ENCODE data around the gene RPL9. TPM values are rescaled to one million over a fixed set of nuclear protein-coding genes. Genes with fewer than 3 reads are reported as not detected.

Gene RPL9
- total RNA-seq, 4 donors from 2014 or later: 3,478 to 5,831 (median 3,966) TPM

GRCh38 chr4:39451423-39452023, 7.2 kb downstream of the RPL9 start:
- no peak for TF ChIP-seq CTCF (IDR thresholded peaks at IDR 0.05; ENCODE audit: low read depth)

- no peak for TF ChIP-seq CTCF (IDR thresholded peaks at IDR 0.05; ENCODE audit: low read depth)
These were observed 8.1 kb downstream of the RPL9 start for GRCh38 chr4:39450618-39451017.

- no peak for TF ChIP-seq CTCF (IDR thresholded peaks at IDR 0.05; ENCODE audit: low read depth)
These were observed 11.7 kb downstream of the RPL9 start for GRCh38 chr4:39446842-39447573.

GRCh38 chr4:39446483-39446841, 12.3 kb downstream of the RPL9 start:
- no peak for TF ChIP-seq CTCF (IDR thresholded peaks at IDR 0.05; ENCODE audit: low read depth)

GRCh38 chr4:39442998-39443397, 15.7 kb downstream of the RPL9 start:
- TF ChIP-seq CTCF (IDR thresholded peaks at IDR 0.05; ENCODE audit: low read depth): no peak

GRCh38 chr4:39441593-39441992, 17.1 kb downstream of the RPL9 start:
- no peak for TF ChIP-seq CTCF (IDR thresholded peaks at IDR 0.05; ENCODE audit: low read depth)

- TF ChIP-seq CTCF (IDR thresholded peaks at IDR 0.05; ENCODE audit: low read depth): no peak
These were observed 22.8 kb downstream of the RPL9 start for GRCh38 chr4:39435659-39436563.

All from subcutaneous adipose tissue (tissue), 4 donors.